Tibial nerve (tissue), 3 donors: ENCODE measurements around the gene GTSE1.

Experiments
- CTCF ChIP-seq, 5 experiments: fragments of 200-600 bp in 3 of 5; fragments of 450-650 bp in 2 of 5; sonication (generic) in 3 of 5; IDR thresholded peaks; one replicate each; pipeline ENCODE4 v1.5.1; 2016 to 2019; ENCODE audit warnings: antibody characterized with exemption in 5 of 5, mild to moderate bottlenecking in 3 of 5, moderate library complexity in 2 of 5
- POLR2A ChIP-seq, 2 donors: fragments of 450-650 bp; IDR thresholded peaks; one replicate each; pipeline ENCODE4 v1.6.1; 2017; ENCODE audit warnings: antibody characterized with exemption in 2 of 2, mild to moderate bottlenecking in 2 of 2, moderate library complexity in 2 of 2

GRCh38 chr22:46328797-46329196, 32.1 kb downstream of the GTSE1 start:
- TF ChIP-seq CTCF (IDR thresholded peaks at IDR 0.05) (no peak), POLR2A (IDR thresholded peaks at IDR 0.05) (no peak)
